ENCODE measurements around the gene DGCR2.

- no peak for TF ChIP-seq POLR2A (IDR thresholded peaks at IDR 0.05)
- TF ChIP-seq, protein P1, sequence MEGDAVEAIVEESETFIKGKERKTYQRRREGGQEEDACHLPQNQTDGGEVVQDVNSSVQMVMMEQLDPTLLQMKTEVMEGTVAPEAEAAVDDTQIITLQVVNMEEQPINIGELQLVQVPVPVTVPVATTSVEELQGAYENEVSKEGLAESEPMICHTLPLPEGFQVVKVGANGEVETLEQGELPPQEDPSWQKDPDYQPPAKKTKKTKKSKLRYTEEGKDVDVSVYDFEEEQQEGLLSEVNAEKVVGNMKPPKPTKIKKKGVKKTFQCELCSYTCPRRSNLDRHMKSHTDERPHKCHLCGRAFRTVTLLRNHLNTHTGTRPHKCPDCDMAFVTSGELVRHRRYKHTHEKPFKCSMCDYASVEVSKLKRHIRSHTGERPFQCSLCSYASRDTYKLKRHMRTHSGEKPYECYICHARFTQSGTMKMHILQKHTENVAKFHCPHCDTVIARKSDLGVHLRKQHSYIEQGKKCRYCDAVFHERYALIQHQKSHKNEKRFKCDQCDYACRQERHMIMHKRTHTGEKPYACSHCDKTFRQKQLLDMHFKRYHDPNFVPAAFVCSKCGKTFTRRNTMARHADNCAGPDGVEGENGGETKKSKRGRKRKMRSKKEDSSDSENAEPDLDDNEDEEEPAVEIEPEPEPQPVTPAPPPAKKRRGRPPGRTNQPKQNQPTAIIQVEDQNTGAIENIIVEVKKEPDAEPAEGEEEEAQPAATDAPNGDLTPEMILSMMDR (IDR thresholded peaks at IDR 0.05 in 8 of 11, conservative IDR thresholded peaks at IDR 0.05 in 3 of 11) = no peak
These were observed 52.8 kb downstream of the DGCR2 start for GRCh38 chr22:19069451-19069850.

All from spleen (tissue), 7 donors.